Body of pancreas (tissue), 4 donors: ENCODE data around the gene EFS.

Experiments used
- POLR2A ChIP-seq, 3 donors: fragments of 450-650 bp; IDR thresholded peaks; one replicate each; pipeline ENCODE4 v1.6.1; 2016; ENCODE audit warnings: antibody characterized with exemption in 3 of 3, mild to moderate bottlenecking in 2 of 3
- TF ChIP-seq, protein P1 (sequence below), 7 experiments: fragments of 450-650 bp in 4 of 7; fragments of 200-600 bp in 3 of 7; sonication (generic) in 3 of 7; IDR thresholded peaks; one replicate each; pipeline ENCODE4 v1.5.1; 2016 to 2019; ENCODE audit warnings: antibody characterized with exemption in 7 of 7

DNA sequence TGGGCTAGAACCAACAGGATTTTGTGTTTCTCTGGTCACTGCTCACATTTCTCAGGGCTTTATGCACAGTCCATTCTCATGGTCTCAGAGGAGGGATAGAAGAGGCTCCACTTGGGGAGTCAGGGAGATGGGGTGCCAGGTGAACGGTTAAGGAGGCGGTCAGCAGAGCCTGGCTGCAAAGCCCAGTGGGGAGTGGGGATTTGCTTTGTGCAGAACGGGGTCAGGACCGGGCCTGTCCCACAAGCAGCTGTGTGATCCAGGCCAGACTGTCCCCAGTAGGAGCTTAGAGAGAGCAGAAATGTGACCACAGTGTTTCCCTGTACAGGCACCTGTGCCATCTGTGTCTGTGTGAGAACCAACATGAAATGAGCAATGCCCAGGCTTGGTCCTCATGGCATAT is 16.0 kb upstream of the EFS start:
- TF ChIP-seq, protein P1, sequence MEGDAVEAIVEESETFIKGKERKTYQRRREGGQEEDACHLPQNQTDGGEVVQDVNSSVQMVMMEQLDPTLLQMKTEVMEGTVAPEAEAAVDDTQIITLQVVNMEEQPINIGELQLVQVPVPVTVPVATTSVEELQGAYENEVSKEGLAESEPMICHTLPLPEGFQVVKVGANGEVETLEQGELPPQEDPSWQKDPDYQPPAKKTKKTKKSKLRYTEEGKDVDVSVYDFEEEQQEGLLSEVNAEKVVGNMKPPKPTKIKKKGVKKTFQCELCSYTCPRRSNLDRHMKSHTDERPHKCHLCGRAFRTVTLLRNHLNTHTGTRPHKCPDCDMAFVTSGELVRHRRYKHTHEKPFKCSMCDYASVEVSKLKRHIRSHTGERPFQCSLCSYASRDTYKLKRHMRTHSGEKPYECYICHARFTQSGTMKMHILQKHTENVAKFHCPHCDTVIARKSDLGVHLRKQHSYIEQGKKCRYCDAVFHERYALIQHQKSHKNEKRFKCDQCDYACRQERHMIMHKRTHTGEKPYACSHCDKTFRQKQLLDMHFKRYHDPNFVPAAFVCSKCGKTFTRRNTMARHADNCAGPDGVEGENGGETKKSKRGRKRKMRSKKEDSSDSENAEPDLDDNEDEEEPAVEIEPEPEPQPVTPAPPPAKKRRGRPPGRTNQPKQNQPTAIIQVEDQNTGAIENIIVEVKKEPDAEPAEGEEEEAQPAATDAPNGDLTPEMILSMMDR (IDR thresholded peaks at IDR 0.05) = no peak
- no peak for TF ChIP-seq POLR2A (IDR thresholded peaks at IDR 0.05)
